HG03280 (cell line): ENCODE measurements around the gene SRPK3.
A peak's percentile ranks its signal among the peaks of the same experiment; 100 is the strongest.
"Not testable (repeated sequence)": the region's sequence is repeated elsewhere in the genome, so short reads cannot be mapped to it uniquely, and the experiment has no call there.

Experiments
- ATAC-seq: cut with Tn5 transposase; IDR thresholded peaks from one replicate; pipeline ENCODE4 v1.9.1; 2021; ENCODE audit warnings: mild to moderate bottlenecking, moderate library complexity; ENCODE audit not compliant: unreplicated experiment

Gene SRPK3

GRCh38 chrX:153744210-153745066 lies 36.4 kb upstream of the SRPK3 start:
- no peak for ATAC-seq

- not testable (repeated sequence) for ATAC-seq
These were observed 35.8 kb upstream of the SRPK3 start for GRCh38 chrX:153745067-153745433.

- ATAC-seq, result no peak
These were observed 34.5 kb upstream of the SRPK3 start for GRCh38 chrX:153746359-153746758.

- ATAC-seq, result not testable (repeated sequence)
These were observed 33.9 kb upstream of the SRPK3 start for GRCh38 chrX:153746991-153747390.

- not testable (repeated sequence) for ATAC-seq
These were observed 31.8 kb upstream of the SRPK3 start for GRCh38 chrX:153749017-153749416.

GRCh38 chrX:153750127-153750774 lies 30.6 kb upstream of the SRPK3 start:
- no peak for ATAC-seq

- no peak for ATAC-seq
These were observed 25.7 kb upstream of the SRPK3 start for GRCh38 chrX:153755136-153755535.

GRCh38 chrX:153761863-153762262 lies 19.0 kb upstream of the SRPK3 start:
- no peak for ATAC-seq

GRCh38 chrX:153762626-153763173 lies 18.1 kb upstream of the SRPK3 start:
- no peak for ATAC-seq

- no peak for ATAC-seq
These were observed 17.4 kb upstream of the SRPK3 start for GRCh38 chrX:153763298-153763932.

- ATAC-seq, result peak; percentile 58
These were observed 16.7 kb upstream of the SRPK3 start, which contains the start of gene PLXNB3 for GRCh38 chrX:153763989-153764755. PLXNB3 (plus strand) TSS chrX:153764249; CDS start chrX:153765536, 1,287 bp downstream.

GRCh38 chrX:153764786-153765137 lies 16.1 kb upstream of the SRPK3 start:
- ATAC-seq, result no peak

- ATAC-seq, result no peak
These were observed 15.4 kb upstream of the SRPK3 start for GRCh38 chrX:153765138-153766079.

GRCh38 chrX:153766098-153766817 lies 14.6 kb upstream of the SRPK3 start:
- no peak for ATAC-seq

- no peak for ATAC-seq
These were observed 13.8 kb upstream of the SRPK3 start for GRCh38 chrX:153766871-153767673.

GRCh38 chrX:153767674-153768055 lies 13.2 kb upstream of the SRPK3 start:
- ATAC-seq, result no peak

GRCh38 chrX:153768311-153769157 lies 12.3 kb upstream of the SRPK3 start:
- ATAC-seq, result no peak
